Stimulated activated CD4-positive, alpha-beta T cell treated with anti-CD3 and anti-CD28 coated beads, Interleukin-1b, Interleukin-23, amount 100 ng/mL, for 48 hours (primary cell): ENCODE data around the gene PRPH2.
"Not testable (repeated sequence)": the region's sequence is repeated elsewhere in the genome, so short reads cannot be mapped to it uniquely, and the experiment has no call there.

Source experiments
- DNase-seq: peaks from one replicate; pipeline ENCODE4 v3.0.0-alpha.2; 2020

The PRPH2 gene

DNA sequence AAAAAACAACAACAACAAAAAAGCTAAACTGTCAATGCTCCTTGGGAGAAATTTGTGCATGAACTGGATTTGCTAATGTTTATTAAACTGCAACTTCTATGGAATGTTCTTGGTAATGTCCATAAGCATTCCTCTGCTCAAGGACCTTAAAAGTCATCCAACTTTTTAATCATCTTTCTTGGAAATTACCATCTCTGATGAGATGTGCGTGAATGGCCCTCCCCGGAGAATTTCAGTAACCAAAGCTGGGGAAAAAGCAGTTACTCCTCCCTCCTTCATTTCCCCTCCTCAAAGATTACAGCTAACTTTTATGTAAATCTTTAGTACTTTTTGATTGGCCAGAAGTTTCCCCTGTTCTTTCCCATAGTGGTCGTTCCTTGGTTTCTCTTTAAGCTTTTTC is 18.3 kb upstream of the PRPH2 start:
- DNase-seq, result no peak

- no peak for DNase-seq
Observed at GRCh38 chr6:42735976-42736375, 13.6 kb upstream of the PRPH2 start.

GRCh38 chr6:42733867-42734481 is 11.6 kb upstream of the PRPH2 start:
- not testable (repeated sequence) for DNase-seq

GRCh38 chr6:42729731-42730130 is 7.3 kb upstream of the PRPH2 start:
- no peak for DNase-seq

GRCh38 chr6:42727627-42728026 is 5.2 kb upstream of the PRPH2 start:
- no peak for DNase-seq

GRCh38 chr6:42727087-42727611 is 4.8 kb upstream of the PRPH2 start:
- DNase-seq, result no peak

- peak; percentile 76 for DNase-seq
Observed at GRCh38 chr6:42726485-42727086, 4.2 kb upstream of the PRPH2 start.

GRCh38 chr6:42726026-42726425 is 3.6 kb upstream of the PRPH2 start:
- no peak for DNase-seq

GRCh38 chr6:42724825-42725224 is 2.4 kb upstream of the PRPH2 start:
- no peak for DNase-seq

GRCh38 chr6:42720739-42721138 is 1.7 kb downstream of the PRPH2 start:
- DNase-seq, result no peak

GRCh38 chr6:42715871-42716270 is 6.5 kb downstream of the PRPH2 start:
- DNase-seq, result no peak

DNA sequence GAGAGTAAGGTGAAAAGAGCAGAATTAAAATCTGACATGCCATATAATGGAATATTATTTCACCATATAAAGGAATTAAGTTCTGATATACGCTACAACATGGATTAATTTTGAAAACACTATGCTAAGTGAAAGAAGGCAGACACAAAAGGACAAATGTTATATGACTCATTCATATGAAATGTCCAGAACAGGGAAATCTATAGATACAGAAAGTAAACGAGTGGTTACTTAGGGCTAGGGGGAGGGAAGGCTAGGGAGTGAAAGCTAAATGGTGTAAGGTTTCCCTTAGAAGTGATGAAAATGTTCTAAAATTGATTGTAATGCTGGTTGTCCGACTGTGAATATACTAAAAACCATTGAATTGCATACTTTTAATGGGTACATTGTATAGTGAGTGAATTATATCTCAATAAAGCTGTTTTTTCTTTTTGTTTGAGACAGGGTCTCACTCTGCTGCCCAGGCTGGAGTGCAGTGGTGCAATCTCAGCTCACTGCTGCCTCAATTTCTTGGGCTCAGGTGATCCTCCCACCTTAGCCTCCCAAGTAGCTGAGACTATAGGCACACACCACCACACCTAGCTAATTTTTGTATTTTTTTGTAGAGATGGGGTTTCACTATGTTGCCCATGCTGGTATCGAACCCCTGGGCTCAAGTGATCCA is 8.2 kb downstream of the PRPH2 start:
- DNase-seq, result no peak

- DNase-seq, result no peak
Observed at GRCh38 chr6:42711930-42712329, 10.5 kb downstream of the PRPH2 start.

- no peak for DNase-seq
Observed at GRCh38 chr6:42710316-42710715, 12.1 kb downstream of the PRPH2 start.

DNA sequence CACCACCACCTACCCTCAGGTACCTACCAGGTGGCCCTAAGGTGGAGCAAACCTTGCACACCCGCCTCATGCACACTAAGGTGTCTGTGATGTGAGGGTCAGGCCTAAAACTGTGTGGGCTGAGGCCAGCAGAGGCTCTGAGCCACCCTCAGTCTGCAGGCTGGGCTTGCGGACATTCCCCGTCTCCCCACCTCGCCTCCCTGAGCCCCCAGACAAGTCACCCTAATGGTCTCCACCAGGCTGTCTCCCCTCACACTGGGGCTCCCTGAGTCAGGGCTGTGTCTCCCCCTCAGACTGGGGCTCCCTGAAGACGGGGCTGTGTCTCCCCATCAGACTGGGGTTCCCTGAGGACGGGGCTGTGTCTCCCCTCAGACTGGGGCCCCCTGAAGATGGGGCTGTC is 12.5 kb downstream of the PRPH2 start:
- DNase-seq, result no peak

GRCh38 chr6:42708096-42708495 is 14.3 kb downstream of the PRPH2 start:
- DNase-seq, result no peak

- DNase-seq, result no peak
Observed at GRCh38 chr6:42707595-42707994, 14.8 kb downstream of the PRPH2 start.

DNA sequence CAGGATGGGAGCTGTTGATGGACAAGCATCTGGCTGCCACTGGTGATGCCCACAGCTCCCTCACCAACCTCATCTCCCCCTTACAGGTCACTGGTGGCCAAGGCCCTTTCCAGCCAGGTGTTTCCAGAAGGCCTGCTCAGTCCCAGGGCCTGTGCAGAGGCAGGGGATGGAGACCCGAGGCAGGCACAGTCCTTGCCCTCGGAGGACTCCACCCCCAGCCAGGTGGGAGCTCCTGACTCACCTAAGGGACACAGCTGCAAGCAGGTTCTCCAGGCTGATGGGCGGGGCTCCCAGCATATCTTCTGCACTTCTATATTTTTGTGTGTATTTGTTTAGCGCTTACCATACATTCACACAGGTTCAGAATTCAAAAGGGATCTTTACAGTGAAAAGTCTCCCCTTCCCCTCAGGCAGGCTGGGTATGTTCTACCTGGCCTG is 17.4 kb downstream of the PRPH2 start:
- DNase-seq, result no peak

- no peak for DNase-seq
Observed at GRCh38 chr6:42704251-42704936, 18.0 kb downstream of the PRPH2 start.

DNA sequence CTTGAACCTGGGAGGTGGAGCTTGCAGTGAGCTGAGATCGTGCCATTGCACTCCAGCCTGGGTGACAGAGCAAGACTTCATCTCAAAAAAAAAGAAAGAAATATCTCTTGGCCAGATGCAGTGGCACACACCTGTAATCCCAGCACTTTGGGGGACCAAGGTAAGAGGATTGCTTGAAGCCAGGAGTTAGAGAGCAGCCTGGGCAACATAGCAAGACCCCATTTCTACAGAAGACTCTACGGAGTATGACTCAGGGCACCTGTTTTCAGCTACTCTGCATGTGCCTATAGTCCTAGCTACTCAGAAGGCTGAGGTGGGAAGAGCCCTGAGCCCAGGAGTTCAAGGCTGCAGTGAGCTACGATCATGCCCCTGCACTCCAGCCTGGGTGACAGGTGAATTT is 19.6 kb downstream of the PRPH2 start:
- not testable (repeated sequence) for DNase-seq

- no peak for DNase-seq
Observed at GRCh38 chr6:42702200-42702599, 20.2 kb downstream of the PRPH2 start.

DNA sequence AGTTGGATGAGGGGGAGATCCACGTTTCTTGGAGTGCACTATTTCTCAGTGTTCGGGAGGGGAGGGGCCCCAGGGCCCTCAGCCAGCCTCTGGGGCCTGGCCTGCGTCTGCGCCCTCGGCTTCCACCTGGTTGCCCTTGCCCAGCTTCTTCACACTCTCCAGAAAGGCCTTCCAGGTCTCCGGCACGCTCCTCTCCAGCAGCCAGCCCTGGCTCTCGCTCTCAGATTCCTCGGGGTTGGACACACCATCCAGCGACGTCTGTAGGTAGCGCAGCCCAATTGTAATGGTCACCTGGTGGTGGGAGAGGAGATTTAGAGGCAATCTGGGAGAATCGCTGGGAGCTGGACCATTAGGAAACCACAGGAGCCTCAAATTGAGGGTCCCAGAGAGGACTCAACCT is 24.2 kb downstream of the PRPH2 start:
- DNase-seq, result no peak

- DNase-seq, result no peak
Observed at GRCh38 chr6:42697268-42697655, 25.1 kb downstream of the PRPH2 start.
